Endometrial microvascular endothelial cells (primary cell): ENCODE data around the gene WDR41. TPM values are rescaled to one million over a fixed set of nuclear protein-coding genes. Genes with fewer than 3 reads are reported as not detected.
"Not testable (repeated sequence)": the region's sequence is repeated elsewhere in the genome, so short reads cannot be mapped to it uniquely, and the experiment has no call there.

Source experiments
- in situ Hi-C: cut with HindIII; loops from 2 replicates; pipeline ENCODE4 v1.10.0; 2017; ENCODE audit warnings: low sequenced_read_pairs, low pct_unique_long_range_greater_than_20kb; ENCODE audit errors: inconsistent ontology term
- total RNA-seq: library from RNA; depleted of rRNA; stranded (reverse); fragments of >200 nt; gene quantifications from one replicate; pipeline ENCODE4 v1.2.3, GENCODE V29; 2015; ENCODE audit errors: inconsistent ontology term

The WDR41 gene, protein sequence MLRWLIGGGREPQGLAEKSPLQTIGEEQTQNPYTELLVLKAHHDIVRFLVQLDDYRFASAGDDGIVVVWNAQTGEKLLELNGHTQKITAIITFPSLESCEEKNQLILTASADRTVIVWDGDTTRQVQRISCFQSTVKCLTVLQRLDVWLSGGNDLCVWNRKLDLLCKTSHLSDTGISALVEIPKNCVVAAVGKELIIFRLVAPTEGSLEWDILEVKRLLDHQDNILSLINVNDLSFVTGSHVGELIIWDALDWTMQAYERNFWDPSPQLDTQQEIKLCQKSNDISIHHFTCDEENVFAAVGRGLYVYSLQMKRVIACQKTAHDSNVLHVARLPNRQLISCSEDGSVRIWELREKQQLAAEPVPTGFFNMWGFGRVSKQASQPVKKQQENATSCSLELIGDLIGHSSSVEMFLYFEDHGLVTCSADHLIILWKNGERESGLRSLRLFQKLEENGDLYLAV
- total RNA-seq, result 88.5 TPM

DNA sequence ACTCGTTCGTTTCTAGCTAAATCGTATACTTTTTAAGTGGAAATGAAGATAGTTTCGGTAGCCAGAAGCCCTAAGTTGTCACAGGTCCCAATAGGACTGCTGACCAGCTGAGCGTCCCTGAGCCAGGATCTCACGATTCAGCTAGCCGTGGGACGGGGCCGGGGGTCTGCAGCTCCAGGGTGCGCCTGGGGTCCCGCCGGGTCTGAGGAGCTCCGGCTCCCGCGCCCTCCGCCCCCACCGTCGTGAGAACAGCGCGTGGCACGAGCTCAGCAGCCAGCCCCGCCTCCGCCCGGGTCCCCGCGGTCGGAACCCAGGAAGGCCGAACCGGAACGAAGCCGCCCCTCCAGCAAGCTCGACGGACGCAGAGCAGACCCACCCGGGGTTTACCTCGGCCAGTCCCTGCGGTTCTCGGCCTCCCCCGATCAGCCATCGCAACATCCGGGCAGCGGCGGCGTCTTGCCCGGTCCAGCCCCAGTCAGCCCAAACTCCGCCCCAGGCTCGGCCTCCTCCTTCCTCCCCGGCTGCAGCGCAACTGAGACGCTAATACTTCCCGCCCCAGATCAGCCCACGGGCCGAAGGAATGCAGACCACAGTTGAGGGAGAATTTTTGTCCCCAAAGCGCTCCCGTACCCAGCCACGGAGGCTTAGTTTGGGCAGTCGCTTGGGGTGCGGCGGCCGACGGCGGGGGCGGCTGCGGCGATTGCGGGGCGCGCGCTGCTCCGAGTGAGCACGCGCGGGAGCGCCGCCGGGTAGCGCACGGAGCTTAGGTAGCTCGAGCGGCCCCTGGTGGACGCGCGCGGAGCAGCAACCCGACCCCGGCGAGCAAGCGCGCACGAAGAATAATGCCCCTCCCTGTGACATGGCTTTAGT lies at the start of gene WDR41:
Gene WDR41 (minus strand): TSS at position 534 of the 870 bp plus-strand sequence. CDS start 96 bp downstream, at position 438.
- in situ Hi-C loops, result no loop called here

DNA sequence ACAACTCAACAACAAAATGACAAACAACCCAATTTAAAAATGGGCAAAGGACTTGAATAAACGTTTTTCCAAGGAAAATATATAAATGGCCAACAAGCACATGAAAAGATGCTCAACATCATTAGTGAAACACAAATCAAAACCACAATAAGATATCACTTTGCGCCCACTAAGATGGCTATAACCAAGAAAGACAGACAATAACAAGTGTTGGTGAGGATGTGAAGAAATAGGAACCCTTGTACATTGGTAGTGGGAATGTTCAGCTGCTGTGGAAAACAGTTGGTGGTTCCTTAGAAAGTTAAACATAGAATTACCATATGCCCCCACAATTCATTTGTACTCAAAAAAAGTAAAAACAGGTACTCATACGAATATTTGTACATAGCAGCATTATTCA lies 39.2 kb upstream of the WDR41 start:
- in situ Hi-C loops, result no loop called here

DNA sequence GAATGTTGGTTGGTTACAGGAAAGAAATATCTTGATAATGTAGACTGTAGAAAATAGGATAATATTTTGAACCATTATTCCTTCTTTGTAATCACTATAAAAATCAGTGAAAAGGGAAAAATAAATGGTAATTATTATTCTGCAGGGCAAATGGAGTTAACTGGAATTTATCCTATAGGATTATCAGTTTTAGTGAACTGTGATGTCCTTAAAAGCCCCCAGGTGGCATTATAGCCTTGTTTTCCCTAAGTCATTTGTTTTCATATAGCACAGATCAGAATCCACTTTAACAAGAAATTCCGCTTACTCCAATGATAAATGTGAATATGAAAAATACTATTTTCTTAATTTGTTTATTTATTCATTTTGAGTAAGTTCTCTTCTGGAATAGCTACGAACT lies 26.2 kb upstream of the WDR41 start:
- in situ Hi-C loops, result no loop called here

DNA sequence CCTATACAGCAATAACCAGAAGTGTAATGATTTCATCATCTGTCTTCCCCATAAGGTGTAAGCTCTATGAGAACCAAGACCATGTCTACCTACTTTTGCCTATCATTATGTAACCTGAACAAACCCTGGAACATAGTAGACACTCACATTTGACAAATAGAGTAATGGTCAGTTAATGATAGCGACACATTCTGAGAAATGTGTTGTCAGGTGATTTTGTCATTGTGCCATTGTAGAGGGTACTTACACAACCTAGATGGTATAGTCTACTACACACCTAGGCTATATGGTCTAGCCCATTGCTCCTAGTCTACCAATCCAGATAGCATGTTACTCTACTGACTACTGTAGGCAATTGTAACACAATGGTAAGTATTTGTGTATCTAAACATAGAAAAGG lies 22.3 kb upstream of the WDR41 start:
- in situ Hi-C loops, result no loop called here

DNA sequence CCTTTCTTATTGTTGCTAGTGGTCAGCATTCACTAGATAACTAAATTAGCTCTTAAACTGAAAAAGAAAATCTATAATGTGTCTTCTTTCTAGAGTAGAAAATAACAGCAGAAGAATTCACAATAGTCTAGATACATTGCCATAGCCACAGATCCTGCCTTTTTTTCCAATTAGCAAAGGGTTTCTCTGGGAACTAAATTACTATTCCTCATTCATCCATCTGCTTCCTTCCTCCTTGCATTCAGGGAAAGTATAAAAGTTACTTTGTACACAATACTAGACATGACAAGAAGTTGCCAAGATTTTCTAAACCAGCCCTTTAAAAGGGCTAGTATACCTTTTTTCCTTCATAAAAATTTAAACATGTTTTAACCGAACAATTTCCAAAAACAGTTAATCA lies 21.2 kb upstream of the WDR41 start:
- in situ Hi-C loops, result no loop called here

DNA sequence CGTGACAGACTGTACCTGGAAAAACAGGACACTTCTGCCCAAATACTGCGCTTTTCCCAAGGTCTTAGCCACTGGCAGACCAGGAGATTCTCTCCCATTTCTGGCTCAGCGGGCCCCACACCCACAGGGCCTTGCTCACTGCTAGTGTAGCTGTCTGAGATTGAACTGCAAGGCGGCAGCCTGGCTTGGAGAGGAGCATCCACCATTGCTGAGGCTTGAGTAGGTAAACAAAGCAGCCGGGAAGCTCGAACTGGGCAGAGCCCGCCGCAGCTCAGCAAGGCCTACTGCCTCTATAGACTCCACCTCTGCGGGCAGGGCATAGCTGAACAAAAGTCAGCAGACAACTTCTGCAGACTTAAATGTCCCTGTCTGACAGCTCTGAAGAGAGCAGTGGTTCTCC lies 9.0 kb upstream of the WDR41 start:
- in situ Hi-C loops, result not testable (repeated sequence)

DNA sequence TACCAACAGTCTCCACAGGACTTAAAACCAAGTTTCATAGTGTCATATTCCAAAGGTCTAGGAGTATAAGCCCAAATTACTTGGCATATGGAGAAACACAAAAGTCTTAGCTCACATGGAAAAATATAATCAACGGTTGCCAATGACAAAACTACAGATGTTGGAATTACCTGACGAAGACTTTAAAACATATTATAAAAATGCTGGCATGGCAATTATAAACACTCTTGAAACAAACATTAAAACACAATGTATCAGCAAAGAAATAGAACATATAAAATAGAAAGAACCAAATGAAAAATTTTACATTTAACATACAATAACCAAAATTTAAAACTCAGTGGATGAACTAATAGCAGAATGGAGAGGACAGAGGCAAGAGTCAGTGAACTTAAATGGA lies 7.9 kb upstream of the WDR41 start:
- in situ Hi-C loops, result no loop called here

DNA sequence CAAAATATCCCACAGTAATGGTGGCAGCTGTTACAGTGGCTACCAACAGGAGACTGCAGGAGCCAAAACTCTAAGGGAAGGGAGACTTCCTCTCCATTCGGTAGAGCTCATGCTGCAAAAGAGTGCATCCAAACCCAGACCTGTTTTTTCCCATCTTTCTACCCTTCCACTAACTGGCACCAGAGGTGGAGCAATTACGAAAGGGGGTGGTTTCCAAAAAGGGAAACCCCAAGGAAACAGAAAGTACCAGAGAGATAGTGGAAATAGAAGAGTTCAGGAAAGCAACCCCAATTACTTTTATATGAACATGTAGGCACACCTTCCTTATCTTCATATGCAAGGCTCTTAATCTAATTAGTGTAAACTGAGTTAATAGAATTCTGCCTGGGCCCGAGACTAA lies 7.3 kb upstream of the WDR41 start:
- in situ Hi-C loops, result no loop called here

DNA sequence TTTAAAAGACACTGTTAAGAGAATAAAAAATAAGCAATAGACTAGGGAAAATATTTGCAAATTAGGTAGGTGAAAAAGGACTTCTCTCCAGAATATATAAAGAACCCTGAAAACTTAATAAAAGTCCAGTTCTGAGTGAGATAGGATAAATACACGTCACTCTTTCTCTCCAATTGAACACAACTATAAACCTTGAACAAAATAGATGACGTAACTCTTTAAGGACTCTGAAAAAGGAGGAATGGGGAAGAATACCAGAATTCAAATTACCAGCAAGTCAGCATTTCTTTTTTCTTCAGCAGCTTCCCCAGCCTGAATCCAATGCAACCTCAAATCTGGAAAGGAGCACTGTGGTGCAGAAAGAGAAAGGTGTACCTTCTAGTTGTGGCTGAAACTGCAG lies 6.8 kb upstream of the WDR41 start:
- in situ Hi-C loops, result no loop called here

DNA sequence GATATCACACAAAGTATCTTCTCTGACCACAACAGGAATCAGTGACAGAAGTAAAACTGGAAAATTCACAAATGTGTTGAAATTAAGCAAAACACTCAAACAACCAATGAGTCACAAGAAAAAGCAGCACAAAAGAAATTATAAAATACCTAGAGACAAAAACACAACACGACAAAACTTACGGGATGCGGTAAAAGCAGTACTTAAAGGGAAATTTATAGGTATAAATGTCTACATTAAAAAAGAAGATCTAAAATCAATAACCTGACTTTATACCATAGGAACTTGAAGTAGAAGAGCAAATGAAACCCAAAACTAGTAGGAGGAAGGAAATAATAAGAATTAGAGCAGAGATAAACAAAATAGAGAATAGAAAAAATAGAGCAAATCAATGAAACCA lies 2.8 kb upstream of the WDR41 start:
- in situ Hi-C loops, result no loop called here

DNA sequence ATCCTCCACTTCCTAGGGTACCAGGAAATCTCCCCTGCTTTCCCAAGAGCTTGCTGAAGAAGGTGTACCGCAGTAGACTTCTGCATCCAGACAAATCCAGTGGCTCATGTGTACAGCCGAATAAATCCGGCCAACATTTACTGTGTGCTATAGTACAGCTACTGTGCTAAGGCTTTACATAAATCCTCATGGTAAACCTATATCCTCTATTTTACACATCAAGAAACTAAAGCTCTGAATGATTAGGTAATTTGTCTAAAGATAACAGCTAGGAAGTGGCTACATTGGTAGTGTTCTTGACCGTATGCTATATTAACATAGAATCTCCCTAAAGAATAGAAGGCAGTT lies 511 bp upstream of the WDR41 start:
- in situ Hi-C loops, result no loop called here

DNA sequence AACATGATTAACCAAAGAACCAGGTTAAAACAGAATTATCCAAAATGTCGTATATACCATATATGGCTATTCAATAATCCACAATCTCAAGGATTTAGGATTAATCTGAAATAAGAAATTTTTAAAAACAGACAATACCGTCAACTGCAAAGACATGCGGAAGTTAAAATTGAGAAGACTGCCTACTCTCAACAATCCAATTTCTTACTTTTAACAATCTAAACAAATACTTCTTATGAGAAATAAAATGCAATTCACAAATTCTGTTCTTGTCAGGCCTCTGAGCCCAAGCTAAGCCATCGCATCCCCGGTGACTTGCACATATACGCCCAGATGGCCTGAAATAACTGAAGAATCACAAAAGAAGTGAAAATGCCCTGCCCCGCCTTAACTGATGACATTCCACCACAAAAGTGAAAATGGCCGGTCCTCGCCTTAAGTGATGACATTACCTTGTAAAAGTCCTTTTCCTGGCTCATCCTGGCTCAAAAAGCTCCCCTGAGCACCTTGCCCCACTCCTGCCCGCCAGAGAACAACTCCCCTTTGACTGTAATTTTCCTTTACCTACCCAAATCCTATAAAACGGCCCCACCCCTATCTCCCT lies 1.3 kb downstream of the WDR41 start:
- in situ Hi-C loops, result not testable (repeated sequence)

DNA sequence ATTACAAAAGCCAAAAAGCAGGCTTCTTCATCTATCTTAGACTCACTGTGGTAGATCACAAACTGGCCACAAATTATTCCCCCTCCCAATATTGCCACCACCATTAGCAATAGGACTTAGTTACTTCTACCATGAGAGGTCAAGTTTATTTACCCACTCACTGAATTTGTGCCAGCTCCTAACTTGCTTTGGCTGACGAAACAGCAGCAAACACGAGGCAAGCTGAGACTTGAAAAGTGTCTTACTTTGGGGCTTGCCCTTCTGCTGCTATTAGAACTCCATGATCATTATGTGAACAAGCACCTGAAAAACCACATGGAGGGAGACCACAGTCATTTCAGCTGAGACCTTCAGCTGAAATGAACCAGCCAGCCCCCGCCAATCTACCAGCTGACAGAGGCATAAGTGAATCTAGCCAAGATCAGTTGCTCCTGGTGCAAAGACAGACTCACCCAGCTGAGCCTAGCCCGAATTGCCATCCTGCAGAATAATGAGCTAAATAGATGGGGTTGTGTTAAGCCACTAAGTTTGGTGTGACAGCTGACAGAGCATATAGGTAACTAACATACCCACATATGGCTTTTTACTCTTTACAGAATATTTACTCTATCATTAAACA lies 5.7 kb downstream of the WDR41 start:
- in situ Hi-C loops, result no loop called here

DNA sequence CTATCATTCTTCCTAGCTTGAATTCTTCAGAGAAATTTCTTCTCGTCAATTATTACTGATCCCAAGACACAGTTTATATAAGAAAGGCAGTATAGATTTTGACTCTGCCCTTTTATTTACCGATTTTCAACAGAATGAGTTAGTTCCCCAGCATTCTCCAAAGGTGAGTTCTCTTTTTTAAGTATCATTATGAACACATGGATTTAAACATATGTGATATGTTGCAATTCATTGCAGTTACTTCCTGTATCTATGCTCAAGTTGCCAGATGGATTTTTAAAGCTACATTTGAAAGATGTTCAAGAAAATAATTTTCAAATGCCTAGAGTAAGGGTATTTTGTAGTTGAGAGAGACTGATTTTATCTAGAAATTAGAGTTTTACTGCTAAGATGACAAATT lies 8.4 kb downstream of the WDR41 start:
- in situ Hi-C loops, result no loop called here

DNA sequence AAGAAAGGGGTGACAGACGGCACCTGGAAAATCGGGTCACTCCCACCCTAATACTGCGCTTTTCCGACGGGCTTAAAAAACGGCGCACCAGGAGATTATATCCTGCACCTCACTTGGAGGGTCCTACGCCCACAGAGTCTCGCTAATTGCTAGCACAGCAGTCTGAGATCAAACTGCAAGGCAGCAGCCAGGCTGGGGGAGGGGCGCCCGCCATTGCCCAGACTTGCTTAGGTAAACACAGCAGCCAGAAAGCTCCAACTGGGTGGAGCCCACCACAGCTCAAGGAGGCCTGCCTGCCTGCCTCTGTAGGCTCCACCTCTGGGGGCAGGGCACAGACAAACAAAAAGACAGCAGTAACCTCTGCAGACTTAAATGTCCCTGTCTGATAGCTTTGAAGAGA lies 17.1 kb downstream of the WDR41 start:
- in situ Hi-C loops, result not testable (repeated sequence)

DNA sequence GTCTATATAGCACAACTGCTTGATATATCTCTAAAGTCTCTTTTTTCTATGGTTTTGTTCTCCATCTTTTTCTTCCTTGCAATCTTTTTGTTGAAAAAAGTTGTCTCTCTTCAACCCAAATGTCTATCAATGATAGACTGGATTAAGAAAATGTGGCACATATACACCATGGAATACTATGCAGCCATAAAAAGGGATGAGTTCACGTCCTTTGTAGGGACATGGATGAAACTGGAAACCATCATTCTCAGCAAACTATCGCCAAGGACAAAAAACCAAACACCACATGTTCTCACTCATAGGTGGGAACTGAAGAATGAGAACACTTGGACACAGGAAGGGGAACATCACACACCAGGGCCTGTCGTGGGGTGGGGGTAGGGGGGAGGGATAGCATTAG lies 23.2 kb downstream of the WDR41 start:
- in situ Hi-C loops, result not testable (repeated sequence)

DNA sequence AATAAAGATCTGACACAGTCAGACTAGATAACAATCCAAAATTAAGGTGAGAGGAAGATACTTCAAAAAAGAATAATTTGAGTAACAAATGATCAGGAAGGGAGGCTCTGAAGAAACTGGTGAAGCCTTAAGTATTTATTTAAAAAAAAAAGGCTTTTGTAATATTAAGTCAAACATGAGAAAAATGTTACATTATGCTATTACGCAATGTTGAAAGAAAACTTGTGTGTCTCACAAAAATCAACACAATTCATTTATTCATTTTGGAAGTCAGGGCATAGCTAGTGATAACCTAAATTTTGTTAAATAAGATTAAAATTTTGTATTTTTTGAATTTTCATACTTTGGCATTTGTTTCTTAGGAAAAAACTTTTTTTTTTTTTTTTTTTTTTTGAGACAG lies 28.2 kb downstream of the WDR41 start:
- in situ Hi-C loops, result no loop called here

DNA sequence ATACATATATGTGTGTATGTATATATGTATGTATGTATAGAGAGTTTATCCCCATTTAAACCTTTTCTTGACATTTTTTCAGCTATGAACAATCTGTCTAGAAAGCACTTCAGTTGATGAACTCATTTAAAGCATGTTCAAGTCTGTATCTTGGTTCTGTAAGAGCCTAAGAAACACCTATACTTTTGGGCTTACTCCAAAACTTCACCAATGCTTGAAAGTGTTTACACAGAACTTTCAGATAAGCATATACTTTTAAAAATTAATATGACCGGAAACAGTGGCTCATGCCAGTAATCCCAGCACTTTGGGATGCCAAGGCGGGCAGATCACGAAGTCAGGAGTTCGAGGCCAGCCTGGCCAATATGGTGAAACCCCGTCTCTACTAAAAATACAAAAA lies 30.8 kb downstream of the WDR41 start:
- in situ Hi-C loops, result no loop called here

DNA sequence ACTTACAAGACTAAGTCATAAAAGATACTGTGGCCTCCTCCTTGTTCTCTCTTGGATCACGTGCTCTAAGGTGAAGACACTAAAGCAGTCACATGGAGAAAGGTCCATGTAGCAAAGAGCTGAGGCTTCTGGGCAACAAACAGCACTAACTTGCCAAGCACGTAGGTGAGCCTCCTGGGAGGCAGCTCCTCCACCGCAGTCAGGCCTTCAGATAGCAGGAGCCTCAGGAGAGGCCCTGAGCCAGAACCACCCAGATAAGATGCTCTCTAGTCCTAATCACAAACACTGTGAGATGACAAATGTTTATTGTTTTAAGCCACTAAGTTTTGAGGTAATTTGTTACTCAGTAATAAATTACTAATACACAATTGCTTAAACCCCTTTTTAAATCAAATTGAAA lies 38.0 kb downstream of the WDR41 start:
- in situ Hi-C loops, result no loop called here
